Skin epidermis (tissue), 12 donors: ENCODE measurements around the gene PRRT1.
A peak's percentile ranks its signal among the peaks of the same experiment; 100 is the strongest.
"Not testable (repeated sequence)": the region's sequence is repeated elsewhere in the genome, so short reads cannot be mapped to it uniquely, and the experiment has no call there.

ENCODE experiments used
- H3K27ac ChIP-seq, 21 experiments: fragments of 200-600 bp; sonication (generic) in 11 of 21; one replicate each; pipeline ENCODE4 v1.5.0; 2020; ENCODE audit warnings: mild to moderate bottlenecking in 3 of 21, inconsistent platforms in 2 of 21, moderate library complexity in 2 of 21
- H3K4me3 ChIP-seq, 7 experiments: fragments of 200-600 bp; sonication (generic) in 2 of 7; one replicate each; pipeline ENCODE4 v1.5.0; 2020; ENCODE audit warnings: inconsistent platforms in 2 of 7, mild to moderate bottlenecking in 2 of 7, moderate library complexity in 1 of 7

The PRRT1 gene

DNA sequence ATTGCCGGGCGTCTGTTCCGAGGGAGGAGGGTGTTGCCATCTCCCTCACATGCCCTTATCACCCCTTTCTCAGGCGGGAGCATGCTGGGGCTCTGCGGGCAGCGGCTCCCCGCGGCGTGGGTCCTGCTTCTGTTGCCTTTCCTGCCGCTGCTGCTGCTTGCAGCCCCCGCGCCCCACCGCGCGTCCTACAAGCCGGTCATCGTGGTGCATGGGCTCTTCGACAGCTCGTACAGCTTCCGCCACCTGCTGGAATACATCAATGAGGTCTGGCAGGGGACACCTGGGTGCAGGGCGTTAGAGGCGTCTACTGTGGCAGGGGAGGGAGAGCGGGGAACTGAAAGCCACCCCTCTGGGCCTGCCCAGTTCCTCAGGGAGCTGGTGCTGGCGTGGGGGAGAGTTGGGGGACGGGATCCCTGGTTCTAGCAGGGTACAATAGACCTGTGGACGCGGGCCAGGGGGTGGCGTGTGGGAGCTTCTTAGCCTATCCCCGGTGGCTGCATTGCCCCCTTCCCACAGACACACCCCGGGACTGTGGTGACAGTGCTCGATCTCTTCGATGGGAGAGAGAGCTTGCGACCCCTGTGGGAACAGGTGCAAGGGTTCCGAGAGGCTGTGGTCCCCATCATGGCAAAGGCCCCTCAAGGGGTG is 2.9 kb upstream of the PRRT1 start:
- peak overlapping the region; percentile 31 to 96 (median 86) for H3K27ac ChIP-seq
- H3K4me3 ChIP-seq: peak overlapping the region; percentile 56 to 78 (median 71)

DNA sequence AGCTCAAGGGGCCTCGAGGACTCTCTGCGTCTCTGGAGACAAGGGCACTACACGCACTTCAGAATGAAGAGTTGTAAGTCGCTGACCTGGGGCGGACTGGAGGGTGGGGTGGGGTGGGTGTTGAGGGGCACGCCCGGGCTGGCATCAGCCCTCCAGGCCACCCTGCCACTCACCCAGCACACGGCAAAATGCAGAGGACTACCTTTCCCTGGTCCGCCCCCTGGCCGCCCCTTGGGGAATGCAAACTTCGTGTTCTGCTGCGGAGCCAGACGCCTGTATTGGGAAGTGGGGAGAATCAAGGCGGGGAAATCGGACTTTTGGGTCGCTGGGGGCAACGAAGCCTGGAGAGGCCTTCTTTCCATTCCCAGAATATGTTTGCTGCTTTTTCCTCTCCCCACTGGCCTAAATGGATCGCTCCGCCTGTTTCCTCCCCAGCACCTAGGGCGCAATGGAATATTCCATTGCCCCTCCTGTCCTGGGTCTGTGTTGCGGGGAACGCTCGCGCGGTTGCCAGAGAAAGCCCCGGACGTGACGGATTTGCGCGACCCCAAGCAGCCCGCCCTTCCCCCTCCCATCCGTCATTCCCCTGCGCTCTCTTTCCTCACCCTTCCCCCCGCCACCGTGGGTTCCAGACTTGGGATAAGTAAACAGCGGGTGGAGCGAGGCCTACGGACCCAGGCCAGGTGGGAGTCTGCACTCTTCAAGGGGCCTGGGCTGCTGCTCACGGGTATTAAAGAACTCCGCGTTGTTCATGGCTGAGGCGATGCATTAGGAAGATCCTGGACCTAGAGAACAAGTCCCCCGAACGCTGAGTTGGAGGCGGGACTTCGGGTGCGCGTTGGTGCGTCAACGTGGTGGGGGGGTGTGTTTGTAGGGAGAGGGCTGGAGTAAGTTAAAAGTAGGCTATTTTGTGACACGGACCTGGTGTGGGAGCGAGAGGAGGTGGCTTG is 2.1 kb upstream of the PRRT1 start, which contains the start of gene PPT2:
Gene PPT2 (plus strand): TSS at position 578 of the 950 bp plus-strand sequence. CDS start 454 bp downstream, outside the sequence.
- peak within 1 kb of the TSS; percentile 31 to 96 (median 86) for H3K27ac ChIP-seq
- H3K4me3 ChIP-seq: peak within 1 kb of the TSS; percentile 56 to 78 (median 71)

DNA sequence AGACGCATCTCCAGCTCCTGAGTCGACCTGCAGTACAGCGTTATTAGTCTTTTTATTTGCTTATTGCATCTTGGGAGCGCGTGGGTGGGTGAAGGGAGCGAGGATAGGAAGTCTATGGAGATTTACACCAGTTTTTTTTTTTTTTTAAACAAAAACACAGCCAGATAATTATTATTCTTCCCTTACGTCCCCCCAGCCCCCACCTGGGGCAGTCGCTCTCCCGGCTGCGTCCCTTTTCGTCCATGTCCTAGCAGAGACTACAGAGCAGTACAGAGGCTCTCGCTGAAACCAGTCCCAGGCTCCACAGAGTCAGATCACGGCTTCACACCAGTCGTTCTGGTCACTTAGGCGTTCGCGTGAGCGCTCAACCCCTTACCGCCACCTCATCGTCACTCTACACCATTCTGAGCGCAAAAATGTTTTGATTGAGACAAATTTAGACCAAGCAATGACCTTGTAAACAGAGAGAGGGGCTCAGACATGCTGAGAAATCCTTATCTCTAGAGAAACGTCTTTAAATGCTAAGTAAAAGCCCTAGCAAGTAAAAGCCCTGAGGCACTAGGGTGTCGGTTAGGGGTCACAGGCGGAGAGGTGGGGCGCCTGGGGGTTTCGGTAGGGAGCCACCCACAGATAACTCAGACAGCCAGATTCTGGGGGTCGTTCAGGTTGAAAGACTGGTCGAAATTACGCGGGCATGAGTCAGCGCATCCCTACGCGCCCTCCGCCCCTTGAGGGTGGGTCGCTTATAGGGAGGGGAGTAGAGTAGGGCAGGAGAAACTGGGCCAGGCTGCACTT is 1.2 kb upstream of the PRRT1 start:
- peak overlapping the region; percentile 56 to 78 (median 71) for H3K4me3 ChIP-seq
- H3K27ac ChIP-seq: peak overlapping the region; percentile 0 to 96 (median 86)

DNA sequence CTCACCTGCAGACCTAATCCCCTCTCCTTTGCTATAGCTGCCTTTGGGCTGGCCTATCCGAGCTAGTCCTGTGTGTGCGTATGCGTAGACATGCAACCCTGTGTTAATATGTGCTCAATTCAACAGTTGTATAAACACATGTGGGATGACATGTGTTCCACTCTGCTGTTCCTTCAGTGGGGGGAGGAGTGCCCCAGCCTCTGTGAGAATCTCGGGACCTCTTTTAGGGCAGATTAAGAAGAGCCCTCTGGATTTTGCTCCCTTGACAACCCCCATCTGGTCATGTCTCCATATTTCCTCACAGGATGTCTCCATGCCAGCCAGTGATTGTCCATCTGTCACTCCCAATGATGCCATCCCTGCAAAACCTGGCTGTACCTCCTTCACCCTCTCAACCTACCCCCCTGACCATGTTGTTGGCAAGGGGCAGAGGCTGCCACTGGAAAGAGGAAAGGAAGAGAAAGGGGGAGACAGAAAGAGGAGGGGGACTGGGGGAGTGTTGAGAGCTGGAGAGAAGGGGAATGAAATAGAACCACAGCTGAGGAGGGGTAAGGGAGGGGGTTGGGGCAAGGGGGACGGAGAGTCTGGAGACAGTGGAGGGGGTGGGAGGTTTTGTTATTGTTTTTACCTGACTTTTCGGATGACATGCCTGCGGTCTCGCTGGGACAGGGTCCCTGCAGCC is 417 bp downstream of the PRRT1 start:
- H3K27ac ChIP-seq: peak overlapping the region in 1 of 21 experiments; percentile 77
- H3K4me3 ChIP-seq: peak overlapping the region in 3 of 7 experiments; percentile 13 to 27 (median 26)

DNA sequence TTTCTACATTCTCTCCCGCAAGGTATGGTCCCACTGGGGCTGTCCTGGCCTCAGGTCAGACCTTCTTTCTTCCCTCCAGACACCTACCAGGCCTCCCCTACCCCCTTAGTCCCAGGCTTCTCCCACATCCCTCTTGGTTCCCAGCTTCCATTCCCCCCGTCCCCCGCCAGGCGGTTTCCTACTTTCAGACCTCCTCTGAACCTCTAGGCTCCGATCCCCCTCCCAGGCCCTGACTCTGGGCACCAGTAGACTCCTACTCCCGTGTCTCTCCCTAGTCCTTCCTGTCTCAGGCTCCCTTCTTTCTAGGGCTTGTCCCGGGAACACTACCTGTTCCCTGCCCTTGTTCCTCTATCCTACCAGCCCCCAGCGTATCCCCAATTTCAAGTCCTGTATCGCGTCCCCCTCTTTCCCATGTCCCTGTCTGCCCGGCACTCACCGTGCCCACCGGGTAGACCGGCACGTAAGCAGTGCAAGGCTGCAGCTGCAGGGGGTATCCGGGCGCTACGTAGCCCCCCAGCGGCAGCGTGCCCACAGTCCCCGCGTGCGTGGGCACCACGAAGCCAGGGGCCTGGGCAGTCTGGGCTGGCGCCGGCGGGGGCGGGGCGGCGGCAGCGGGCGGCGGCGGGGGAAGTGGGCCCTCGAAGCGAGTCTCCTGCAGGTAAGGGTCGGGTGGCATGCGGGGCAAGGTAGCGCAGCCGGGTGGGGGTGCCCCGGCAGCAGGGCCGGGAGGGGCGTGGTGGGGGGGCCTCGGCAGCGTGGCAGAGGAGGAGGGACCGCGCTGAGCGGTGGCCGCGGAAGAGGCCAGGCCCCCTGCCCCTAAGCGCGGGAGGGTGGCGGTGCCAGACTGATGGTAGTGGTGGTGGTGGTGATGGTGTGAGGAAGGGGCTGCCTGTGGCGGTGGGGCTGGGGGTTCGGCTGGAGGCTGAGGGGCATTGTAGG is 1.5 kb downstream of the PRRT1 start:
- no peak overlapping the region for H3K4me3 ChIP-seq
- H3K27ac ChIP-seq: no peak overlapping the region

DNA sequence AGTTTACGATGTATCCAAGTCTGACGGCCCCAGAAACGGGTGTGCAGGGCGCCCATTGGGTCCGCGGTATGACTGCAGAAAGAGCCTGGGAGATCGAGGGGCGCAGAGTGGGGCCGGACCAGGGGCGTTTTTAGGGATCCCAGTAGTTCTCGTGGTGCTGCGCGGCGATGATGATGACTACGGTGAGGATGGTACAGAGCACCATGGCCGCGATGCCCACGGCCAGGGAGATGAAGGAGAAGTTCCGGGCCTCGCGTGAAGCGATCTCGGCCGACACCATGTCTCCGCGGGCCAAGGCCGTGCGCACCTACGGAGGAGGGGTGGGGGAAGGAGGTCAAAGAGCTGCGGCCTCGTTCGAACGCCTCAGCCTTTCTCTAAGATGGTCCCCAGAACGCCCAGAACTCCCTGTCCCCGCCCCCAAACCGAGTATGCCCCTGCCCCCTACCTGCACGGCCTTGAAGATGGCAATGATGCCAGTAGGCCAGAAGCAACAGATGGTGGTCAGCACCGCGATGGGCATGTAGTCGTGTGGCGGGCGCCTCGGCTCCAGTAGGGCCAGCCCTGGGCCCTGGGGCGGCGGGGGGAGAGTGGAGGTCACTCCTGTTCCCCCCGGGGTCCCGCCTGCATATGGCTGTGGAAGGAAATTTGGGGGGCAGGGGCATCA is 2.5 kb downstream of the PRRT1 start:
- peak overlapping the region in 2 of 21 experiments; percentile 5 to 44 for H3K27ac ChIP-seq
- peak overlapping the region; percentile 15 to 43 (median 25) for H3K4me3 ChIP-seq

DNA sequence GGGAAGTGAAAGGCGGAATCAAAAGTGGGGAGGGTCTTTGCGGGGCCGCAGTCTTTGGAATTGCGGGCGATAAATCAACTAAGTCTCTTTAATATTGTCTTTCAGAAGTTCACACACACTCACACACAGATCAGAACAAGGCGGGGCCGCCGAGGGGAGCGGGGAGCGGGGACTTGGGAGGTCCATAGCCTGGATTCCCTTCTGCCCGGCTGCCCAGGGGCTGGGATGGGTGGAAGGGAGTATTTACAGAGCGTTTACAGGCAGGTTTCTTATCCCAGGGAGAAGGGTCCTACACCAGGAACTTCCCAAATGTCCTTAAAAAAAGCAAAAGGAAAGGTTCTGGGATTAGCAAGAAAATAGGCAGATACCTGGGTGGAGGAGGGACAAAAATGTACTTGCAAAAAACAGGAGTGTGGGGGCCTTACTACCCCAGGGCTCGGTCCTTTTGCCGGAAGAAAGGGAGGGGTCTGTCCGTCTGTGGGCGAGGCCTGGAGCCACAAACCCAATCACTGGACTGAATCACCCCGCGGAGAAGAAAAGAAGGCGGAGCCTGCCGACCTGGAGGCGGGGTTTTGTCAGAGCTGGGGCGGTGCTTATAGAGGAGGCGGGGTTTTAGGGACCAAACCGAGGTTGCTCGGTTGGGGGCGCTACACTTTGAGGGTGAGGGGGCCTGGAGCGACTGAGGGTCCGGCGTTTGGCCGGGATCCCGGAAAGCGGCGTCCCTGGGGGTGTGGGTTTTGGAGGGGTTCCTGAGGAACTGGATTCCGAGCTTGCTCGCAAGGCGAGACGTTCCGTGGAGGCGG is 3.2 kb downstream of the PRRT1 start:
- Histone ChIP-seq H3K27ac (peak overlapping the region in 7 of 21 experiments; percentile 15 to 59 (median 44)), H3K4me3 (peak overlapping the region; percentile 15 to 43 (median 25))

DNA sequence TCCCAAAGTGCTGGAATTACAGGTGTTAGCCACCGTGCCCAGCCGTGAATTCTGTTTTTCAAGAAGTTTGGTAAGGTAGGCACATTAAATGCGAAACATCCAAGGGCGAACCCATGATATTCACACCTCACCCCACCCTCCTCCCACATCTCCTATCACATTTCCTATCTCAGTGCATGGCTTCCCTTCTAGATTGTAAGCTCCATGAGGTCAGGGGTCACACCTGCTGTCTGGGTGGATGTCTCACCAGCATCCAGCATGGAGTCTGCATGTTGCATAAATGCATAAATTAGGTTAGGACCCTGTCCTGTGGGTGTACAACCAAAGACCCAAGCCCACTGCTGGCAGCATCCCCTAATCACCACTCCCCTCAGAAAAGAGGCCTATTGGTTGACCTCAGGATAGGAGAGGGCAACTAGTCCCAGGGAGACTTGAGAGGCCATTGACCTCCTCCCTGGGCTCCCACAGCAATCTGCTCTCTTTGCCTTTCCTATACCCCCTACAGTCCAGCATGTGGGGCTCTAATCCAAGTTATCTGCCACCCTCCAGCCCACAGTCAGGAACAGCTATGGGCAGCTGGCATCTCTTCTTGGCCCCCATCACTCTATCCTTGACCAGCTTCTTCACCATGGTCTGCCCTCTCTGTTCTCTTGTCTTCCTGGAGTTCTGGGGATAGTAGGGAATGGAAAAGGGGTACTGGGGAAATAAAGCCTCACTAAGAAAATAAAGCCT is 4.2 kb downstream of the PRRT1 start:
- Histone ChIP-seq H3K27ac (no peak overlapping the region), H3K4me3 (peak overlapping the region in 1 of 7 experiments; percentile 43)

DNA sequence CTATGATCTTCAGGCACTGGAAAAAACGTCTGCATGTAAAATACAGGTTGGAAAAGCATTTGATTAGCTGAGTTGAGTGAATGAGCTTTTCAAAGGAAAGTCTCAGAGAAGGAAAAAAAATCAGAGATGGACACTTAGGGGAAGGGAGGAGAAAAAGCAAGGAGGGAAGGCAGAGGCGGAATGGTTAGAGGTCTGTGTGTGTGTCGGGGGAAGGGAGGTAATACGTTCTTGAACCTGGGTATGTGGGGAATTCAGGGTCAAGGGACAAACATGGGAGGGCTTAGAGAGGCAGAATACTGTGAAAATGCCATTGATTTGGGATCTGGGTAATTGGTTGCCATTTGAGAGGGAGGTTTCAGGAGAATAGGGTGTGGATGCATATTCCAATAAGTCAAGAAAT is 5.1 kb downstream of the PRRT1 start:
- Histone ChIP-seq H3K27ac (peak overlapping the region in 1 of 21 experiments; percentile 19), H3K4me3 (no peak overlapping the region)

DNA sequence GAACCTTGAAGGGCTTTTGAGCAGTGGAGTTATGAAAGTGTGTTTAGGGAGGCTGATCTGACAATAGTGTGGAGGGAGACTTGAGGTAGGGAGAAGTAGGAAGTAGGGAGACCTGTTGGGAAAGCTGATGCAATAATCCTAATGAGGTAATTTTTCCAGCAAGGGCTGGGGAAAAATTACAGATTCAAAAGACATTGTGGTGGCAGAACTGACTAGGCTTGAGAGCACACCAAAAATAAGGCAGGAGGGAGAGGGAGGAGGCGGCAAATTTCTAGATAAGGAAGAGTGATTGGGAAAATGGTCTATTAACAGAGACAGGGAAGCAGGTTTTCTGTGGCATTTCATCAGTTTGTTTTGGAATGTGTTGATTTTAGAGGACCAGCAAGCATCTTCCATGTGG is 5.5 kb downstream of the PRRT1 start:
- peak overlapping the region in 1 of 21 experiments; percentile 19 for H3K27ac ChIP-seq
- no peak overlapping the region for H3K4me3 ChIP-seq

DNA sequence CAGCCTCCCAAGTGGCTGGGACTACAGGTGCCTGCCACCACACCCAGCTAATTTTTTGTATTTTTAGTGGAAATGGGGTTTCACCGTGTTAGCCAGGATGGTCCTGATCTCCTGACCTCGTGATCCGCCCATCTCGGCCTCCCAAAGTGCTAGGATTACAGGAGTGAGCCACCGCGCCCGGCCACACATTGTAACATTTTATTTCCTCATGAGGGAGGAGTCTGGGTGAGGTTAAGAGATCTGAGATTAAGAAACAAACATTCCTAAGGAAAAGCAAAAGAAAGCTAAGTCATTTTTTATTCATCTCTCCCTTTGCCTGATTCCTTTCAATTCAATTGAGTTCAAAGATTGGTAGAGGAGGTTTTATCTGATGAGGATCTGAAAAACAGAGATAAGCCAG is 7.5 kb downstream of the PRRT1 start:
- not testable (repeated sequence) for H3K4me3 ChIP-seq
- H3K27ac ChIP-seq: peak overlapping the region in 6 of 21 experiments; percentile 16 to 35 (median 19)

DNA sequence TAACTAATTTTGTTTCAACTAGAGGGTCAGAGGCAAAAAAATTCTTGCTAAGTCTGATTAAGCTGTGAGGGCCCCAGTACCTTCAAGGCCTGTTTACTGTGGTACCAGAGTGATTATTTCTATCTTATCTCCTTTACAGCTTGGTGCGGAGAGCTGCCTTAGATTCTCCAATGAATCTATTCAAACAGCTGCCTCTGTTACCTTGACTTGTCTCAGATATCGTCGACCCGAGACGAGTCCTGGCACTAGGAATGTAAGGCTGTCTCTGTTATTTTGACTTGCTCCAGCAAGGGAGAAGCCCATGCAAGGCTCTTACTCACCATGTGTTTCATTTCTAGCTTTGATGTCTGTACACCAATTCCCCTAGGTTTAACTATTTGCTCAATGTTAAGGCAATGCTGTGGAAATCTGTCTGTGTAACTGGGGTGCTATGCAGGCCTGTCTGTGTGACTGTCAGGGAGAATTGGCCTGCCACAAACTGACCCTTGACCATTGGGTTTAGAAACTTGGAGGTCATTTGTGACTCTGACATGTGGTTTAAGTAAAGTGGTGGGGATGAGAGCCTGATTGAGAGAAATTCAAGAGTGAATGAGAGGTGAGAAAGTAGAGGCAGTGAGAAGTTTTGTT is 11.2 kb downstream of the PRRT1 start:
- H3K27ac ChIP-seq: no peak overlapping the region
- no peak overlapping the region for H3K4me3 ChIP-seq

DNA sequence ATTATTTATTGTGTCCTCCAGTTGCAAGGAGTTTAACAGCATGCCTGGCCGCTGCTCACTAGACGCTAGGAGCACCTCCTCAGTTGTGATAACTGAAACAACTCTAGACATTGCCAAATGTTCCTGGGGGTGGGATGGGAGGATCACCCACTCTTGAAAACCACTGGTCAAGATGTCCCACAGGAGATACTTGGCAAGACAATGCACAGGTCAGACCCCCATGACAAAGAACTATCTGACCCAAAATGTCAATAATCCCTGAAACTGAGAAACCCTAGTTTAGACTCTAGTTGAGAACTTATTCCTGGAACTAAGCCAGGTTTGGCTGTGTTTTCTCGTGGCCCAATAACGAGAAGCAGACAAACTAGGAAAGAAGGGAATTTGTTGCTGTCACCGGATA is 12.1 kb downstream of the PRRT1 start:
- peak overlapping the region in 1 of 21 experiments; percentile 5 for H3K27ac ChIP-seq
- H3K4me3 ChIP-seq: no peak overlapping the region

DNA sequence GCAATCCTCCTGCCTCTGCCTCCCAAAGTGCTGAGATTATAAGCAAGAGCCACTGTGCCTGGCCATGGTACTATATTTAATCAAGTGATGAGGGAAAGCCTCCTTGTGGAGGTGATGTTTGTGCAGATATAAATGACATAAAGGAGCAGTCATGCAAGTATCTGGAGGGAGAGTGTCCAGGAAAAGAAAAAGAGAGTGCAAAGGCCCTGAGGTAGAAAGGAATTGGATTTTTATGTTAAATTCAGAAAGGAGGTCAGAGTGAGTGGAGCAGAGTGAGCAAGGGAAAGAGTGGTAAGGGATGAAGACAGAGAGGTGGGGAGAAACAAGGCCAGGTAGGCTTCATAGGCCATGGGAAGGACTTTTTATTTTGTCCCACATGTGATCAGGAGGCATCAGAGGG is 14.3 kb downstream of the PRRT1 start:
- Histone ChIP-seq H3K4me3 (no peak overlapping the region), H3K27ac (no peak overlapping the region)

DNA sequence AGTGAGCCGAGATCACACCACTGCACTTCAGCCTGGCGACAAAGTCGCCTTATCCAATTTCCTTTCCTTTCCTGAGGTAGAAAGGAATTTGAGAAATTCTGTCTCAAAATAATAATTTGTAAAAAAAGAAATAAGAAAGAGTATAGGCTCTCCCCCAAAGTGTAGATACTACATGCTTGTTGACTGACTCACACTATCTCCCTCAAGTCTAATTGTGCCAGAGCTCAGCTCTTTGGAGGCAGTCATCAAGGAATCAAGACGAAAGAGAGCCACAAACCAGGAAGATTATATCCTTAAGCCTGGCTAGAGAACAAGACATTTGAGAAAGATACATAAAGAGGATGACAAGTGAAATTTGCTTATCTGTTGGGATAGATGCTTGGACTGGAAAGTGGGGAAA is 18.0 kb downstream of the PRRT1 start:
- no peak overlapping the region for H3K27ac ChIP-seq
- H3K4me3 ChIP-seq: no peak overlapping the region

DNA sequence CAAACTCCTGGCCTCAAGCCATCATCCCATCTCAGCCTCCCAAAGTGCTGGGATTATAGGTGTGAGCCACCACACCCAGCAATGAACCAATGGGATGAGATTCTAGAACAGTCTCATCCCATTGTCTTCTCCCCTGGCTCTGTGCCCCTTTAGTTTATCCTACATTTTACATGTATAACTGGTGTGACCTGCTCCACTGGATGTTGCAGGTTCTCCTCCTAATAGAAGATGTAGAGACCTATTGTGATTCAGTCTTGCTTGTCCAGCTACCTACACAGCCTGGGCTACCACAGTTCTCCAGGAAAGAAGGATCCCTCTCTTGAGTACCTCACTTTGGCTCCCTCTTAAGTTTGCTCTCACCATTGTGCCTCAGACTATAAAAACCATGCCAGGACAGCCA is 19.6 kb downstream of the PRRT1 start:
- peak overlapping the region in 13 of 21 experiments; percentile 6 to 75 (median 59) for H3K27ac ChIP-seq
- H3K4me3 ChIP-seq: no peak overlapping the region
